Measurements from ENCODE around the gene EIF5.

EIF5 gene

DNA sequence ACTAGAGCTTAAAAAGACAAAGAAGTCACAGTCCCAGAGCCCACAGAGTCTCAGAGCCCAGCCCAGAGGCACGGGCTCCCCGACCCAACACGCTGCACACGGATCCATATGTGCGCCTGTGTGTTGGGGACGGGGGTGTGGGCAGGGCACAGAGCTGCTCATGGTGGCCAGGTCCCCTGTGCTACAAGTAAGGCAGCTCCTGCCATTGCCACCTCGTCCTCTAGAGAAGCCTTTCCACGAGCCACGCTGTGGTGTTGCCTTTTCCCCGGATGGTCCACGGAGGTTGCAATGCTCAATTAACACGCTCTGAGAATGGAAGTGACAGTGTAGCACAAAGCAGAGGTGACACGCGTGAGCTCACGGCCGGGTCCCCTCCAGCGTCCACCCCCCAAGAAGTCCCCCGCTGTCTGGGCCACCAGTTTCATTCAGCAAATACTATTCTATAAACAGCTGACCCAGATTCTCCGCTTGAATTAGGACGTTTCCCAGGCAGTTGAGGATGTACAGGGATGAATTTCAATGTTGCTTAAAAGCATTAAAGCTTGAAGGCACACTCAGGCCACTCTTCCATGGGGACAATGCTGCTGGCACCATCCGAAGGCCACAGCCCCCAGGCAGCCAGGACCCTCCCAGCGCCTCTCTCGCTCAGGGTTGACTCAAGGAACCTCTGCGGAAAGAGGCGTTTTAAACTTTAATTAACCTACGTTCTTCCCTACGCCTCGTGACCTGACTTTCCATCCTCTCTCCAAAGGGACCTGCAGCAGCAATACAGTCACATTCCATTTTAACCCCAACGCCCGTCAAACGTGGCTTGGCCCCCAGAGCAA is 22.7 kb upstream of the EIF5 start:
- no peak for DNase-seq

DNA sequence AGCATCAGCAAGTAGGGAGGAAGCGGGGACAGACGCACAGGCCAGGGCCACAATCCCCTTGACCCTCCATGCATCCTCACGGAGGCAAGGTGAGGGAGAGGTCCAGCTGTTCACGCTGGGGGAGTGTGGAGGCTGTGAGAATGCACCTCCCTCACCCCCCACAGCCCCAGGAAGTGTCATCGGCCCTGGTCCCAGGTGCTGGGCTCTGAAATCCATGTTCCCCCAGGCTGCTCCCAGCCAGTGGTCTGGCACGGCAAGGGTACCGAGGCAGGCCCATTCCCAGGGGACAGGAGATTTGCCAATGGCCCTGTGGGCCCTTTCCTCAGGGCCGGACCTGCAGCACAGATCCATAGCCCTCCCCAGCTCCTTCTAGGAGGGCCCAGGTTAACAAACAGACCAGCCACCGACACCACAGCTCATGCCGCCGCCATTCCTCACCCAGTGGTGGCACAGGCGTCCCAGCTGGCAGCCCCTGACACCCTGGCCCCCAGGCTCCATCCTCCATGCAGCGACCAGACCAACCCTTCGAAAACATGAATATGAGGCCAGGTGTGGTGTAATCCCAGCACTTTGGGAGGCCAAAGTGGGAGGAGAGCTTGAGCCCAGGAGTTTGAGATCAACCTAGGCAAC is 21.9 kb upstream of the EIF5 start:
- DNase-seq = no peak

DNA sequence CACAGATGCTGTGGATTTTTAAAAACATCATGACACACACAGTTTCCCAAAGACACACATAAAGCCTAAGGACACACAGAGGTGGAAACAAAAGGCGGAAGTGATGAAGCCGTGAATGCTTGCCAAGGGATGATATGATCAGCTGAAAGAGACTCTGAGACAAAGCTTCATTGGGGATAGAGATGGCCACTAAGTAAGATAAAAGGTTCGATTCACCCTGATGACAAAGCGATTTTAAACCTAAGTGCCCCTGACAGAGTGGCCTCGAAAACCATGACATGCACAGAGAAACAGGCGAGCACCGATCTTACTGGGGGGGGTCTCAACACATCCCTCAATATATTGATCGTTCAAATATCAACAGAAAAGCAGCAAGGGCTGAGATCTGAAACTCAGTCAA is 20.3 kb upstream of the EIF5 start:
- DNase-seq = no peak

DNA sequence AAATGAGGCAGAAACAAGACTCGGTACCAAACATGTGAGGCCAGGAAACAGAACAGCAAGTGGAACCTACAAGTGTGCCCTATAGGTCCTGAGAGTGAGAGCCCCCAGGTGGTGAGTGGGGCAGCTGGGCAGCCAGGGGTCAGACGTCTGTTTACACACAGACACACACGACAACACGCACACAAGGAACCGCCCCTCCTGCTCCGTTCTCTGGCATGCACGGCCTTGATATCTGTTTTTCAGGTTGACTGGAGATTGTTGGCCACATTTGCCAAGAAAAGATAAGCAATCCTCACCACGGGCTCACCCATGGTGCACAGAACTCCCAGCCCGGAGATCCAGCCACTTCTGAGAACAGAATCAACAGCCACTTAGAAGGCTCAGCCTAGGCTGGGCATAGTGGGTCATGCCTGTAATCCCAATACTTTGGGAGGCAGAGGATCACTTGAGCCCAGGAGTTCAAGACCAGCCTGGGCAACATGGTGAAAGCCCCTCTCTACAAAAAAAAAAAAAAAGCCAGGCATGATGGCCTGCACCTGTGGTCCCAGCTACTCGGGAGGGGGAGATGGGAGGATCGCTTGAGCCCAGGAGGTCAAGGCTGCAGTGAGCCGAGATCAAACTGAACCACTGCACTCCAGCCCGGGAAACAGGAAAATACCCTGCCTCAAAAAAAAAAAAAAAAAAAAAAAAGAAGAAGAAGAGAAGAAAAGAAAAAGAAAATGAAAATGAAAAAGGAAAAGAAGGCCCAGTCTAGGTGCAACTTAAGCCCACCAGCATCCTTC is 19.4 kb upstream of the EIF5 start:
- DNase-seq = no peak

DNA sequence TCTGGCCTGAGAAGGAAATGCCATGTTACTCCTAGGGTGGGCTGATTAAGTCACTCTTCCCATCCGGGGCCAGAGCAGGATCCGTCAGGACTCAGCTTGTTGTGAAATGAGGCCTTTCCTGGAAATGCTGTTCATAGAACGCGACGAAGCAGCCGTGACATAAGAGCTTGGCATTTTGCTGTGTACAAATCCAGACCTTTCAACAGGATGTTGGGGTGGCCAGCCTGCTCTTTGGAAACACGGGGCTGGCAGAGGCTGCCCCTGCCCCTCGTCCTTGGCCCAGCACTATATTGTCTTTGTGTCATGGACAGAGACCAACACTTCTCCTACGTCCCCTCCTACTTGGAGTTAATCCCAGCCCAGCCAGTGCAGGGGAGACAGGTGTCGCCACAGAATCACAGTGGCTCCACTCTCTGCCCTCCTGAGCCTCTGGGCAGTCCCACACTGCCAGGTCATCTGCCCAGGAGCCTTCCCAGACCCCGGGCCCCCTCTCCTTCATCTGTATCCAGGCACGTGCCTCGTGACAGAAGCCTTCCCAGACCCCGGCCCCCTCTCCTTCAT is 18.6 kb upstream of the EIF5 start:
- no peak for DNase-seq

DNA sequence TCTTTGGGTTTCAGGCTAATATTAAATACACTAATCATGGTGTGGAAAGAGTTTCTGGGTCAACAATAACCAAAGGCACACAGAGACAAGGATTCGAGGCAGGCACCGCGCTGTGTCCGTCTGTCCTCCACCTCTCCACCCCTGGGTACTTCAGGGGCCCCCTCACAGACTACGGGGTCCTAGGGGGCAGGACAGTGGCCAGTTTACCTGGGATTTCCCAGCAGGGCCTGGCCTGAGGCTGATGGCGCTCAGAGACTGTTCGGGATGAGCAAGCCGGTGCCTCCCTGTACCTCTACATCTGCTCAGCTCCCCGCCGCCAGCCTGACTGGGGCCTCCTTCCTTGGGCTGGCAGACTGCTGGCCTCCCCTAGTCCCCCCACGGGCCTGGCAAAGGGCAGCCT is 18.1 kb upstream of the EIF5 start:
- DNase-seq = no peak

DNA sequence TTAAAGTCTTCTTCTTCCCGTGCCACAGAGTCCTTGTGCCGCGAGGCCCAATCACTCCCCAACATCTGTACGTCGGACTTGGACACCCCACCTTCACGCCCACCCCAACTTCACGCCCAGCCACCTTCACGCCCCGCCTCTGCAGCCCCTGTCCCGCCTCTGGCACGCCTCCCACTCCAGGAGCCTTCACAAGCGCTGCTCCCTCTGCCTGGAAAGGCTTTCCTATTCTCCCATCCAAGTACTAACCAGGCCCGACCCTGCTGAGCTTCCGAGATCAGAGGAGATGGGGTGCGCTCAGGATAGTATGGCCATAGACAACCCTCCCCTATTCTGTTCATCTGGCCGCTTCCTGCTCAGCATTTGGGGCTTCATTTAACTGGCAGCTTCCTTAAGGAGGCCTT is 17.3 kb upstream of the EIF5 start:
- DNase-seq = no peak

DNA sequence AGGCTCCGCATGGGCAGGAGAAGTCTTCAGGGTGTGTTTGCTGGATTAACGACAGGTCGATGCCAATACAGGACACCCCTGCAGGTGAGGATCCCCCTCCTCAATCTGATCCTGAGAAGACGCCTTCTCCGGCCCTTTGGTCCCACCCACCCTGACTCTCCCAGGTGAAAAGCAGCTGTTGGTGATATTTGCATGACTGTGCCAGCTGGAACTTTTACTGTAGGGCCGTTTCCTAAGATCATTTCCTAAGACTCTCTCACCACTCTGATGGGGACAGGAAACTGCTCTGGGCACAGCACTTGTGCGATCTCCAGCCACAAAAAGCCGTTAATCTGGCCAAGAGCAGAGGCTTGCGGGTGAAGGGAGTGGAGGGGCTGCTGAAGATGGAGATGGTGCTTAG is 16.8 kb upstream of the EIF5 start:
- DNase-seq = no peak

DNA sequence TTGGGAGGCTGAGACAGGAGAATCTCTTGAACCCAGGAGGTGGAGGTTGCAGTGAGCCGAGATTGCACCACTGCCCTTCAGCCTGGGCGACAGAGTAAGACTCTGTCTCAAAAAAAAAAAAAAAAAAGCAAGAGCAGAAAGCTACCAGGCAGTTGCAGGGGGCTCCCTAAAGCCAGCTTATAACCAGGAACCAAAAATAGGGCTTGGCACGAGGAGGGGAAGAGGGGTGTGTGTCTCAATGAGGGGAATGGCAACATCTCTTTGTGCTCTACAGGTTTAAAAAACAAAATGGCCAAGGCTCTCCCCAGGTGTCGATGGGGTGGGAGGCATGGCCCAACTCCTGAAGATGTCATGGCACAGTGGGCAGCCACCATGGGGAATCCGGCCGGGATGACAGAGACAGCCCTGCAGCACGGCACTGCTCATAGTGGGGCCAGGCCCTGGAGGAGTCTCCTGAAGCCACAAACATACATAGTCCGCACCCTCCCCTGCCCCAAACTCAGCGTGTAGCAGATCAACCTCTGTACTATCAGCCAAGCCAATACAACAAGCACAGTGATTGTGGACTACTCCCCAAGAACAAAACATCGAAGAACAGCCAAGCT is 16.0 kb upstream of the EIF5 start:
- DNase-seq = no peak

DNA sequence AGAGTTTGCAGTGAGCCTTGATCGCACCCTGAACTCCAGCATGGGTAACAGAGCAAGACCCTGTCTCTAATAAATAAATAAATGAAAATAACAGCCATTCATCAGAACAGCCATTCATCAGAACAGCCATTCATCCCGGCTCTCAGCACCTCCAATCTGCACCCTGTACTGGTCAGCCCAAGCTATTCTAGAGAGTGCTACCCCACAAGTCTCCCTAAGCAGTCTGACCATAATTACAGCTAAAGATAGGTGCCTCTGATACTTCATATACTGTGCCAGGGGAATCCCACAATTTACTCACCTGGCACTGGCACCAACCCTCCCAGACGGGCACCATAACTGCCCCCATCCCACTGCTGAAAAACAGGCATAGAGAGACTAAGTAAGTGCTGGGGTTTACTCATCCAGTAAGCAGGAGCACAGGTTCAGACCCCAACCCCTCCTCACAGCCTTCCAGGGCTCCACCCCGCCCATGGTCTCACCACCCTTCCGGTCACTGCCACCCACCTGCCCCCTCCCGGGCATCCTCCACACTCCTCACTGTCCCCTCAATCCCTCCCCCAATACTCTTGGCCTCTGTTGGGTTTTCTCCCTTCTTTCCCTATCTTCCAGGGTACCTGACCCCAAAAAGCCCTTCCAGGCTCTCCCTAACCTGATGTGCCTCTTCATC is 15.2 kb upstream of the EIF5 start:
- no peak for DNase-seq

DNA sequence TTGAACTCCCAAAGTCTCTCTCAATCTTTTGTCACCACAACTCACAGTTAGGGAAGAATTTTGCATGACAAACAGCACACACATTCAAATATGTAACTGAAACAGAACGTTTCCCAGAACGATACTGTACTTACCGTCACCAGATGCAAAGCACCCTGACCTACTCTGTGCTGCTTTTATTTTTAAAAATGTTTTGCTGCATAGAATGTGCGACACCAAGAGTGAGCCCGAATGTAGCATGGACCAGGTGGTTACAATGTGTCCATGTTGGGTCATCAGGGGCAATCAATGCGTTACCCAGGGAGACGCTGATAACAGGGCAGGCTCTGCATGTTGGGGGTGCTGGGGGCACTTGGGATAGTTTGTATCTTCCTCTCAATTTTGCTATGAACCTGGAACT is 14.6 kb upstream of the EIF5 start:
- no peak for DNase-seq

DNA sequence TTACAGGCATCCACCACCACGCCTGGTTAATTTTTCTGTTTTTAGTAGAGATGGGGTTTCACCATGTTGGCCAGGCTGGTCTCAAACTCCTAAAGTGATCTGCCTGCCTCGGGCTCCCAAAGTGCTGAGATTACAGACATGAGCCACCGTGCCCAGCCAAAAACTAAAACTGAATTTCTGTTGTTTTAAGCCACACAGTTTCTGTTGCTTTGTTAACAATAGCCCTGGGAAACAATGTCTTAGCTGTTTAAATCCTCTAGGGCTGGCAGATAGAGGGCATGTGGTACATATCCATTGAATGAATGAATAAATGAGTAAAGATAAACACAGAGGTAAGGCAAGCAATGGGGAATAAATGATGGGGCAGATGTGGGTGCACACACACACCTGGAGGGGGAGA is 8.0 kb upstream of the EIF5 start:
- DNase-seq = no peak

DNA sequence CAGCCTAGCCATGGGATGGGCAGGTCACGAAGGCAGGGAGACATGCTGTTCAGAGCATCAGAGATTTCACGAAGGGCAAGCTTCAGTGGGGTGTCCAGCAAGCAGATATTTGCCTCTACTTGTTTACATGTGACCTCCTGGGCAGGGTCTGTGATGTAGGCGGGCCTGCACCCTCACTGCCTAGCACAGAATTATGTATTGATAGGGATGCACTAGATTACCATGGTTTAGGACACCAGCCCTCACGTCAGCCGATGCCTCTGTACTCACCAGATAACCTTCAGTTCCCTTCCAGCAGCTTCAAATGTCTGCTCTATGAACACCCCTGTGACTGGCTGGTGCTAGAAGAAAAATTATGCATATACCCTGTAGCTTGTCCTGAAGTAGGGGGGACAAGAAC is 5.1 kb upstream of the EIF5 start:
- no peak for DNase-seq

DNA sequence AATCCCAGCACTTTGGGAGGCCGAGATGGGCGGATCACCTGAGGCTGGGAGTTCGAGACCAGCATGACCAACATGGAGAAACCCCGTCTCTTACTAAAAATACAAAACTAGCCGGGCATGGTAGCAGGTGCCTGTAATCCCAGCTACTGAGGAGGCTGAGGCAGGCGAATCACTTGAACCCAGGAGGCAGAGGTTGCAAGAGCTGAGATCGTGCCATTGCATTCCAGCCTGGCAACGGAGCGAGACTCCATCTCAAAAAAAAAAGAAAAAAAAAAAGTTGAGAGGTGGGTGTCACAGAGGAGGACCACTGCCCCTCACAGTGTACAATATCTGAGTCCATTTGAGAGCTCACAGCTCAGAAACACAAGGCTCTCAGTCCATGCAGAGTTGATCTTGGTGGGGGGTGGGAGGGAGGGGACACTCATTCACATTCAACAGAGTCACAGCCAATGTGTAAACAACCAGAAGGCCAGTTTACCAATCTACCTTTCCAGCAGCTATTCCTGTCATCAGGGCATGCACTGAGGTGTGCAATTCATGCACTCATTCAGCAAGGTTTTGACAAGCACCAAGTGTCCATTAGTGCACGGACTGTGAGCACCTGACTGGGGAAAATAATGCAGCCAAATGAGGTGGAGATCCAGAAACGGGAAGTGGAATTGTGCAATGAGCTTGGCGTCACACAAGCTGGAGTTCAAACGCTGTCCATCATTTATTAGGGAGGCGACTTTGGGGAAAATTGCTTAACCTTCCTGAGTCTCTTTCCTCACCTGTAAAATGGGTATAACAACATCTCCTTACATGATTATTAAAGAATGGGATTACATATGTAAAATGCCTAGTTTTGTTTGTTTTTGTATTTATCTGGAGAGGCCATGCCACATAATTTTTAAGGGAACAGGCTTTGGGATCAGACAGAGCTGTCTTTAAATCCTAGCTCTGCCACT is 4.4 kb upstream of the EIF5 start:
- no peak for DNase-seq

DNA sequence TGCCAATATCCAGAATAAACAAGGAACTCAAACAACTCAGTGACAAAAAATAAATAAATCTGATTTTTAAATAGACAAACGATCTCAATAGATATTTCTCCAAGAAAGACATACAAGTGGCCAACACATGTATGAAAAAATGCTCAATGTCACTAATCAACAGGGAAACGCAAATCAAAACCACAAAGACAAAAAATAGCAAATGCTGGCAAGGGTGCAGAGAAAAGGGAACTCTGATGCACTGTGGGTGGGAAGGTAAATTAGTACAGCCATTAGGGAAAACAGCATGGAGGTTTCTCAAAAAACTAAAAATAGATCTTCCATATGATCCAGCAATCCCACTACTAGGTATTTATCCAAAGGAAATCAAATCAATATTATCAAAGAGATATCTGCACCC is 3.5 kb upstream of the EIF5 start:
- no peak for DNase-seq

DNA sequence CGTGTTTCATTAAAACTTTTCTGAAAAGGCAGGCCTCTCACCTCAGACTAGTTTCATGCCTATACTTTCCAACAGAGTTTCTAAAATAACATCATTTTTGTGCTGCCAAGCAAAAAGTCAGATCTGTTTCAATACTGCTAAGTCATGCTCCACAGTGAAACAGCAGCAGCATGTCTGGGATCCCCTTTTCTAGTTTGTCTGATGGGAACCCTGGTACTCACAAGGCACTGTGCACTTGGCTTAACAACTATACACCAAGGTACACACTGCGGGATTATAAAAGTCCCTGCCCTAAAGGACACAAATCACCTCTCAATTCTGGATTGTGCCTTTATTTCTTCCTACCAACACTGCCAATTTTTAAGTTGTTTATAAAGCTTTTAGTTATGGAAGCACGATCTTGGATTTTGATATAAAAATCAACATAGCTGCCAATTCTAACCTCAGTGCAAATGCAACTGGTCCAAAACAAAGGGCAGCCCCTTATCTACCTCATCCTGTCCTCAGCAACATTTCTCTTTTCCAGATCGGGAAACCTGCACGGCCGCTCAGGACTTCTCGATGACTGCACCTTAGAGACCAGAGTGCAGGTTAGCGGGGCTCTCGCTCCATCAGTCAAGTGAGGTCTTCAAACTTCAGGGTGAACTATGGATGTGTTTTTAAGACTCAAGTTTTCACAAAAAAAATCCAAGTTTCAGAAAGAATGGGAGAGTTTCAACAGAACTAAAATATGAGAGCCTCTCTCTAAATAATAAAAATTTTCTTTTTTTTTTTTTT is 1.7 kb upstream of the EIF5 start:
- no peak for DNase-seq

DNA sequence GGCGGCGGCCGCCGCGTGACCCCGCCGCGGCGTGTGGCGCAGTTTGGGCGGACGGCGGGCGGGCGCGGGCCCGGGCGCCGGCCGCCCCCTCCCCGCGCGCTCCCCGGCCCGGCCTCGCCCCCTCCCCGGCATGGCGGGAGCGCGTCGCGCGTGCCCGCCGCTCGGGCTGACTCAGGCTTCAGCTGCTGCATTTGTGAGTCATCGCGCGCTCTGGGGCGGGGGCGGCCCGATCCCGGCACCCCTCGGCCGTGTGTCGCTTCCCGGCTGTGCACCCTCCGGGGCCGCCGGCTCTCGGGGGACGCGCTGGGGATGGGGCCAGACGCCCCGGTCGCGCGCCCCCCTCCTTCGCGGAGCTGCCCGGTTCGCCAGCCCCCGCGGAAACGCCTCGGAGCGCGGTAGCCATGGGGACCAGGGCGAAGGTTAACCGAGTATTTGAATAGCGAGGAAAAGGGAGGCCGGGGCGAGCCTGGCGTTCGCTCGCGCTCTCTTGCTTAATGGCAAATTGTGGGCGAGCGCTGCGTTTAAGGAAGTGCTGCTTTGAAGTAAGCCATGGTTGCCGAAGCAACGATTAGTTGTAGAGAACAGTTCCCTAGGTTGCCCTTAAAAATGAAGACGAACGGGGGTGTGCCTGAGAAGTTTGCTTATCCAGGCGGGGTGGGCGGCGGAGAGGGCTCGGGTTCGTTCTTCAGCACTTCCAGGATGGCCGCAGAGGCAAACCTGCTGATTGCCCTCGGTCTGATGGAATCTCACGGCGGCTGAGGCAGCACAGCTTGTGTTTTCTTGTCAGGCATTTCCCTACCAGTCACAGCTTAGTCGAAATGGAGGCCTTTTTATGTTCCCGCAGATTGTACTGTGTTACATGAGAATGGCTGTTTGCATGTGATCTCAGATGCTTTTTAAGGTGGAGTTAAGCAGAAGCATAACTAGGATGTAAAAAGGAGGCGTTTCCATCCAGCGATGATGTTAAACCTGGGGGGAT is 896 bp downstream of the EIF5 start:
- DNase-seq = no peak

DNA sequence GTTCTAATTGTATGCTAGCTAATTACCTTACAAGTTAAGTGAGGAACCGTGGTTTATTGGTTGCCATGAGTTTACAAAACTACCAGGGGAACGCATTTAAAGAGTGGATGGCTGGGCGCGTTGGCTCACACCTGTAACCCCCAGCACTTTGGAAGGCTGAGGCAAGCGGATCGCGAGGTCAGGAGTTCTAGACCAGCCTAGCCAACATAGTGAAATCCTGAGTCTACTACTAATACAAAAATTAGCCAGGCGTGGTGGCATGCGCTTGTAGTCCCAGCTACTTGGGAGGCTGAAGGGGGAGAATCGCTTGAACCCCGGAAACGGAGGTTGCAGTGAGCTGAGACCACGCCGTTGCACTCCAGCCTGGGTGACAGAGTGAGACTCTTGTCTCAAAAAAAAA is 2.2 kb downstream of the EIF5 start:
- no peak for DNase-seq

DNA sequence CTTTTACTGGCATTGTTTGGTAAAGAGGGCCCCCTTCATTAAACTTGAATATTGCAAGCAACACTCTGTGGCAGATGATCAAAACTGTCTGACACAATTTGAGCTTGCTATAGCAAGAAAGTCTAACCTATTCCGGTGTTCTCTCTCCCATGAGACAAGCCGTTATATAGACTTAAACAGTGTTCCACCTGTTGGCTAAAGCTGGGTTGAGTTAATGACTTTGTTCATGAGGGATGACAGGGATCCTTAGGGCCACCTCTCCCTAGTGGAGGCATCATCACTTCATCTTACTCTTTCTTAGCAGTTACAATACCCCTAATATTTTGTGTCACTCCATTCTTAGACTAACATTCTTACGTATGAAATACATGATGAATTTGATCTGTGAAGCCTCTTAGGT is 3.8 kb downstream of the EIF5 start:
- no peak for DNase-seq

Data from NCI-H524 treated with DMSO at 0.1 percent for 48 hours (cell line).